ENCODE measurements around the gene SORL1-AS1.

Gene SORL1-AS1

DNA sequence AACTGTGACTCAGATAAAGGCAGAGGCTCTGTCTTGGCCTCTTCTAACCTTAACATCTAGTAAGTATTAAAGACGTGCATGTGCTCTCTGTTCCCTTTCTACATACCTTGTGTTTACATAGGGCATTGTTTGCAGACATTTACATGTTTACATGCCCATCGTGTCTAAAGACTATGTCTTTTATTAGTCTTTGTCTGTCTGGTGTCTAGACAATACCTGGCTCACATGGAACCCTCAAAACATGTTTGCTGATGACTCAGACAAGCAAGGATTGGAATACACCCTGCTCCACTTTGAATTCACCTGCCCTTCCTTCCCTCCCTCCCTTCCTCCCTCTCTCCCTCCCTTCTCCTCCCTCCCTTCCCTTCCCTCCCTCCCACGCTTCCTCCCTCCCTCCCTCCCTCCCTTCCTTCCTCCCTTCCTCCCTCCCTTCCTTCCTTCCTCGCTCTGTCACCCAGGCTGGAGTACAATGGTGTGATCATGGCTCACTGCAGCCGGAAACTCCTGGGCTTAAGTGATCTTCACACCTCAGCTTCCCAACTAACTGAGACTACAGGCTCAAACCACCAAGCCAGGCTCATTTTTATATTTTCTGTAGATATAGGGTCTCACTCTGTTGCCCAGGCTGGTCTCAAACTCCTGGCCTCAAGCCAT lies 23.7 kb upstream of the SORL1-AS1 start:
- Histone ChIP-seq H2AFZ (ENCODE audit: low read depth, low read length) (no peak overlapping the region), H3K4me1 (ENCODE audit: control insufficient read depth, extremely low read depth, insufficient read depth, low read length) (no peaks in the 10 kb centered on the region), H3K9ac (replicated peaks; ENCODE audit: extremely low read depth, insufficient read depth, low read length) (no peak overlapping the region), H3K79me2 (ENCODE audit: control insufficient read depth, insufficient read depth, low read length) (no peaks in the 10 kb centered on the region), H3K9me1 (replicated peaks; ENCODE audit: control insufficient read depth, extremely low read depth, insufficient read depth, low read length) (no peaks in the 10 kb centered on the region), H3K36me3 (ENCODE audit: control insufficient read depth in 2 of 2, extremely low read depth in 1 of 2, insufficient read depth in 2 of 2, low read length in 2 of 2) (no peaks in the 10 kb centered on the region), H3K4me2 (ENCODE audit: insufficient read depth, low read length) (no peak overlapping the region), H3K4me3 (replicated peaks in 1 of 3; ENCODE audit: insufficient read depth in 1 of 3, low read depth in 1 of 3, low read length in 3 of 3) (no peak overlapping the region), H3K27me3 (ENCODE audit: control insufficient read depth in 2 of 2, insufficient read depth in 2 of 2, low read length in 2 of 2) (peaks cover 0 to 3% of the 10 kb centered on the region in 2 experiments), H4K20me1 (replicated peaks; ENCODE audit: control insufficient read depth, extremely low read depth, insufficient read depth, low read length) (no peaks in the 10 kb centered on the region), H3K9me3 (replicated peaks; ENCODE audit: control insufficient read depth, insufficient read depth, low read length) (no peaks in the 10 kb centered on the region), H3K27ac (ENCODE audit: insufficient read depth, low read depth, low read length) (no peak overlapping the region)
- POLR2A ChIA-PET, result no interaction called here
- no peak for TF ChIP-seq MYC (IDR thresholded peaks at IDR 0.05; ENCODE audit: low read depth, low read length)
- no peak for TF ChIP-seq FOS (IDR thresholded peaks at IDR 0.05; ENCODE audit: borderline replicate concordance, insufficient read depth, low read length)
- TF ChIP-seq JUN (IDR thresholded peaks at IDR 0.05; ENCODE audit: borderline replicate concordance, insufficient read depth, insufficient read length, low read depth), result no peak
- no peak for TF ChIP-seq EZH2 (IDR thresholded peaks at IDR 0.05; ENCODE audit: borderline replicate concordance, low read depth, low read length, severe bottlenecking)
- TF ChIP-seq GATA2 (IDR thresholded peaks at IDR 0.05; ENCODE audit: insufficient read depth, insufficient read length, low read depth, low read length), result no peak
- TF ChIP-seq POLR2AphosphoS5 (IDR thresholded peaks at IDR 0.05; ENCODE audit: insufficient read depth, low read depth, low read length), result no peak
- TF ChIP-seq, protein P1, sequence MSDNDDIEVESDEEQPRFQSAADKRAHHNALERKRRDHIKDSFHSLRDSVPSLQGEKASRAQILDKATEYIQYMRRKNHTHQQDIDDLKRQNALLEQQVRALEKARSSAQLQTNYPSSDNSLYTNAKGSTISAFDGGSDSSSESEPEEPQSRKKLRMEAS (IDR thresholded peaks at IDR 0.05; ENCODE audit: insufficient read depth, insufficient read length), result no peak
- TF ChIP-seq POLR2A (IDR thresholded peaks at IDR 0.05; ENCODE audit: low read depth, low read length), result no peak
- TF ChIP-seq CTCF (IDR thresholded peaks at IDR 0.05; ENCODE audit: extremely low read depth in 1 of 2, insufficient read depth in 1 of 2, low read depth in 1 of 2, low read length in 2 of 2), result no peak
- dilution Hi-C loops (cut with MboI; ENCODE audit: extremely low pct_ligation_motif_present, low sequenced_read_pairs) (no loop called here), intact Hi-C loops (cut with micrococcal nuclease) (no loop called here)
- DNase-seq (ENCODE audit: low read depth, low spot score) (no peak), FAIRE-seq (no peak)
- BruUV-seq (replicated peaks), result no TSS peak
- CTCF ChIA-PET, result interaction anchor here (1.6 kb wide), 1 partner anchor 24 kb away, joined by 3 read pairs; the partner anchor contains the start of genes SORL1 and SORL1-AS1
